Ecto neural progenitor cell (in vitro differentiated cells): ENCODE data around the gene NT5DC2.

ENCODE experiments used
- DNase-seq: peaks from one replicate; pipeline ENCODE4 v3.0.0-alpha.2; 2018; ENCODE audit warnings: low spot score

NT5DC2 gene

GRCh38 chr3:52509753-52510328, 23.8 kb downstream of the NT5DC2 start:
- no peak for DNase-seq

DNA sequence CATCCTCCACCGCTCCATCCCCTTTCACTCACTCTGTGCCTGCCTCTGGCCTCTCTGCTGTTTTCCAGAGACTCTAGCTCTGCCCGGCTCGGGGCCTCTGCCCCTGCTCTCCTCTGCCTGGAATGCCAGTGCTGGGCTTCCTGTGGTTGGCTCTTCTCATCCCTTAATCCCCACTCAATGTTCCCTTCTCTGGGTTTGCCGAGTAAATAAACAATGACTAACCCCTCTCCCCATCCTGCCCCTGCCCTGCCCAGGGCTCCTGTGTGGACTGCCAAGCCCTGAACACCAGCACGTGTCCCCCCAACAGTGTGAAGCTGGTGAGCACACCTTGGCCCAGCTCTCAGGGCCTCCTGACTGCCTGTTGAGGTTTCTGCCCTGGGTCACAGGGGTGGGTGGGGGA, 26.3 kb downstream of the NT5DC2 start:
- no peak for DNase-seq

DNA sequence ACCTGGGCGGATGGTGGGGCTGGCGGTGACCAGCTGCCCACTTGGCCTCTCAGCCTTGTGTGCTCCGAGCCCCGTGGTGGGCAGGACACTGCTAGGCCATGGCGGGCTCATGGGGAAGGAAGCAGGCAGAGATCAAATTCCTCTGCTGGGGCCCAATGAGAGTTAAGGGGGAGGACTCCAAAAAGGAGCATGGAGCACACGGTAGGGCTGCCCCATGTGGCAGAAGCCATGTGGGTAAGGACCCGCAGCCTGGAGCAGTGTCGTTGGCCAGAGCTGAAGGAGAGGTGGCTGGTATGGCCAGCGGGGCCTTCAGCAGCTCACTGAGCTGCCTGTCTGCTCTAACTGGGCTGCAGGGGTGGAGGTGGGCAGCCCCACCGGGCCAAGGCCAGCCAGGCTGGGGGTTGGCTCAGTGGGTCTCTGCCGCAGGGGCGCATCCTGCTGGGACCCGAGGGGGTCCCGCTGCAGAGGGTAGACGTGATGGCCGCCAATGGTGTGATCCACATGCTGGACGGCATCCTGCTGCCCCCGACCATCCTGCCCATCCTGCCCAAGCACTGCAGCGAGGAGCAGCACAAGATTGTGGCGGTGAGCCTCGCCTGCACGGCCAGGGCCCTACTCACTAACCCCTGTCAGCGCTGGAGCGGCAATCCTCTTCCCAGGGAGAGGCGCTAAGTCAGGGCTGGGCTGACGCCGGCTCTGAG, 27.2 kb downstream of the NT5DC2 start:
- no peak for DNase-seq

GRCh38 chr3:52504977-52505376, 28.7 kb downstream of the NT5DC2 start:
- no peak for DNase-seq

- no peak for DNase-seq
Measured at GRCh38 chr3:52503788-52504424, 29.8 kb downstream of the NT5DC2 start.

- no peak for DNase-seq
Measured at GRCh38 chr3:52502808-52503350, 30.8 kb downstream of the NT5DC2 start.

- no peak for DNase-seq
Measured at GRCh38 chr3:52502001-52502400, 31.7 kb downstream of the NT5DC2 start.

- no peak for DNase-seq
Measured at GRCh38 chr3:52501046-52501445, 32.6 kb downstream of the NT5DC2 start.

DNA sequence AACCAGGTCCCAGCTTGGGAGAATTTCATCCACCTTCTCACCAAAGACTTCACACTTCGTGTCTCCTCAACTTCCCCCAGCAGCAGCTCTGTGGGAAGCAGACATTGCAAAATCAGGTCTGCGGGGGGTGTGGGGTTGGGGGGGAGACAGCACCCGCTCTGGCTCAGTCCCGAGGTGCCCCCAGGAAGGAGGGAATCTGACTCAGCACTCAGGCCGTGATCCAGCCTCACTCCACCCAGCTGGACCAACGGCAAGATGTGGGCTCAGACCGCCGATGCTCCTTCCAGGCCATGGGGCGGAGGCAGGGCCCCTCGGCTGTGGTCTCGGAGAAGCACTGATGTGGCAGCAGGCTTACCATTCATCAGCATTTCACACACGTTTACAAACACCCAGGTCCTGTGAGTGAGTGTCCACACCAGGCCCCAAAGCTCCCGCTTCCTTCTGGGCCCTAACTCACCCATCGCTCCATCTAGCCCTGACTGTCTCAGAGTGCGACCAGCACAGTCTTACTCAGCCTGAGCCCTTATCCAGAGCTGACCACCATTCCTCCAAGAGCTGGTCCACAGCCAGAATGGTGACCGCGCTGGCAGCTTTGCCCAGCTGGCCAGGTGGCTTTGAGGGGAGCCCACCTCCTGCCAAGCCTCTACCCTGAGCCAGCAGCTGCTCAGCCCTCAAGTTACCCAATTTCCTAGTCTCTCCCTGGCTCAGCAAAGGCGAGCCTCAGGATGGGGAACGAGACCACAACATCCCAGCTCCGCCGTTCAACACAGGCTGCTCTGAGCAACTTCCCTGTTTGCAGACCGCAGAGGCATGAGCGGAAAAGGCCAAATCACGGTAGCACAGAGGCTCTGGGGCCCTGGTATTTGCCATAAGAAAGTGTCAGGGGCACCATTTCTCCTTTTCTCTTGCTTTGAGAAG, 35.3 kb downstream of the NT5DC2 start:
- DNase-seq = no peak

GRCh38 chr3:52495777-52496602, 37.7 kb downstream of the NT5DC2 start:
- no peak for DNase-seq

DNA sequence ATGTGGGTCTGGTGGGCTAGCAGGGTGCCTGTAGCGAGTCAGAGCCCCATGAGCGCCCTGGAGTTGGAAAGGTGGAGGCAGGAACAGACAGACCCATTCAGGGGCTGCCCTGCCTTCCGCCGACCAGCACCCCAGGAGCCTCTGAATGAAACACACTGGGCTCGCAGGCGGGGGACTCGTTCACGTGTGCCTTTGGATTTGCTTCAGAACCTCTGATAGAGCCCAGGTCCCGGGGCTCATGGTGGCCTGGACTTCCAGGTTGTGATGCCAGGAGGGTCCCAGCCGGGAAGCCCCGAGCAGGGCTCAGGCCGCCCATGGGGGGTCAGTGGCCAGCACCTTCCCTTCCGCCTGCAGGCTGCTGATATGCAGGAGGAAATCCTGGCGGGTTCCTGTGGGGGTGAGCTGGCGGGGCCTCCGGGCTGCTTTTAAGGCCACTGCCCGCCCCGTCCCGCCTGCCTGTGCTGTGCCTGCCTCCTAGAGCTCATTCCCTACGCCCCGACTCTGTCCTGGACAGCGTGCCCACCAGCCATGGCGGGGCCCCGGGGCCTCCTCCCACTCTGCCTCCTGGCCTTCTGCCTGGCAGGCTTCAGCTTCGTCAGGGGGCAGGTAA, 38.7 kb downstream of the NT5DC2 start, which contains the start of gene STAB1:
STAB1 (plus strand) TSS at position 453 of the 610 bp plus-strand sequence; CDS start at position 529, 76 bp downstream.
- no peak for DNase-seq

DNA sequence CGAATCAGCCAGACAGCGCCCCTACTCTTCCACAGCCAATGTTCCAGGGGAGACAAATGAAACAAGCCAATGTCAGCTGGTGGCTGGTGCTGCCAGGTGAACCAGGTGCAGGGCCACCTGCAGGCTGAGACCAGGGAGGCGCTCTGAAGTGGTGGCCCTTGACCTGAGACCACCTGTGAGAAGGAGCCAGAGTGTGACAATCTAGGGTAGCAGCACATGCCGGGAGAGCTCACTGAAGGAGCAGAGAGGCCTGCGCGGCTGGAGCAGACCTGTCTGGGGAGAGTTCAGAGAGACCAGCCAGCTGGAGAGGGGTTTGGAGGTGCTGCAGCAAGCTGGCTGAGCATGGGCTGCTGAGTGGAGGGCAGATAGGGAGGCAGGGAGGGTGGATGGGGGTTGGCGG, 39.2 kb downstream of the NT5DC2 start:
- no peak for DNase-seq

DNA sequence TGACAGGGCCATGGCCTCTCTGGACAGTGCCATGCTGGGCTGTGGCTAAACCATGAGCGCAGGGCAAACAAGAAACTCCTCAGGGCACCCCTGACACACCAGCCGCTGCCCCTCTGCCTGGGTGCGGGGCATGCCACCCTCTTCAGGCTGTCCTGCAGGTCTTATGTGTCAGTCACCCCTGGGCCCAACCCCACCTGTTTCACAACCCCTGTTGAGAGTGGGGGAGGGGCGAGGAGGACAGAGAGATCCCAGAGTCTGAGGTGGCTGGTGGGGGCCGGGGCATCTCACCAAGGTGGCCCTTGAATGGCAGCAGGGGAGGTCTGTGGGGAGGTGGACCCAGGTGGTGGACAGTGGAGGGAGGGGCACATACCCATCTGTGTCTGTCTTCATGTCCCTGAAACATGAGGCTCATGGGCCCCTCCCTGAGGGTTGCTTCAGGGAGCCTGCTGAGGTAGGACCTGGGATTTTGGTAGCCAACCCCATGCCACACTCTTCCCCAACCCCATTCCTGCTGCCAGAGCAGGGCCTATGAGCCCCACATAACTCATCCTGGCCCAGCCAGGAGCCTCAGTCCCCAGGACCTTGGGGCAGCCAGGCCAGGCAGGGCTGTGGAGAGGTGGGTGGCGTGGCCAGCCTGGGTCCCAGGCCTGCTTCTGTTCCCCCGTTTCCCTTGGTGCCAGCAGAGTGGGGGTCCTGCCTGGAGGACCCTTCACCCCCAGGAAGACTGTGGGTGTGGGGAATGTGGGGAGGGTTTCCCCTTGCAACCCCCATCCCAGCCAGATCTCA, 40.2 kb downstream of the NT5DC2 start:
- no peak for DNase-seq

GRCh38 chr3:52492059-52492458, 41.6 kb downstream of the NT5DC2 start:
- DNase-seq = no peak

DNA sequence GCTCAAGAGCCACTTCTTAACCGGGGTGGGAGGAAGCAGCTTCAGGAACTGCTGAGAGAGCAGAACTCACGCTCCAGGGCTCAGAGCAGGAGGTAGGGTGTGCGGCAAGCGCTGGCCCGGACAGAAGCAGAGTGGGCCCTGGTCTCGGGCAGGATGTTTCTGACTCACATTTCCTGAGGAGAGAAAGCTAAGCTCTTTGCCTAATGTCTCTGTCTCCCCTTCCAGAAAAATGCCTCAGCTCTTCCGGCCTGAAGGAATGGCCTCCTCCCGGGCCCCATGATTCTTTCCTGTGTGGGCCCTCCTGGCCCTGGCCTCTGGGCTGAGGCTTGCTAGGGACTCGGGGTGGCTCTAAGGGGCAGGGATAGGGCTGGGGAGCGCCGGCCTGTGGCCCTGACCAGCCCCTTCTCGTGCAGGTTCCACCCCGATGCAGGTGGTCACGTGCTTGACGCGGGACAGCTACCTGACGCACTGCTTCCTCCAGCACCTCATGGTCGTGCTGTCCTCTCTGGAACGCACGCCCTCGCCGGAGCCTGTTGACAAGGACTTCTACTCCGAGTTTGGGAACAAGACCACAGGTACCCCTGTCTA, 42.6 kb downstream of the NT5DC2 start:
- DNase-seq = no peak

- no peak for DNase-seq
Measured at GRCh38 chr3:52490035-52490938, 43.4 kb downstream of the NT5DC2 start.

- DNase-seq = no peak
Measured at GRCh38 chr3:52489453-52489852, 44.2 kb downstream of the NT5DC2 start.

DNA sequence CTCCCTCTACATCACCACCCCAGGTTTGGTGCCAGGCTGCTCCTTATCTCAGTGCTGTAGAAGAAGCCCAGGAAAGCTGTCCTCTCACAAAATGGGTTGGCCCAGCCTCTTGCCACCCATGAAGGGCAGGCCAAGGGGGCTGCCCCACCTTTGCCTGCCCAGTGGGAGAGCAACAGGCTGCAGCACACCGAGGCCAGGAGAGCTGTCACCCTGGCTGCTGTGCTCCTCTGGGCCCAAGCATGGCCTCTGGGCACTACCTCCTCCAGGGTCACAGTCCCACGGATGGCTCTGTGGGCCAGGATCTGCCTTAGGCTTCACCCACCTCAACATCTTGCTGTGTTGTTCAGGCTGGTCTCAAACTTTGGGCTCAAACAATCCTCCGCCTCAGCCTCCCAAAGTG, 44.9 kb downstream of the NT5DC2 start:
- DNase-seq = no peak
